Esophagus muscularis mucosa (tissue), 4 donors: ENCODE results near the gene ZBTB1.

Experiments used
- CTCF ChIP-seq, 3 experiments: fragments of 200-600 bp in 2 of 3; fragments of 450-650 bp in 1 of 3; sonication (generic) in 2 of 3; IDR thresholded peaks; one replicate each; pipeline ENCODE4 v1.5.1; 2017 to 2019; ENCODE audit warnings: antibody characterized with exemption in 3 of 3, mild to moderate bottlenecking in 2 of 3, moderate library complexity in 1 of 3
- EP300 ChIP-seq: sonication (generic); formaldehyde crosslinking; IDR thresholded peaks from one replicate; pipeline ENCODE4 v1.6.1; 2017; ENCODE audit warnings: antibody characterized with exemption
- POLR2A ChIP-seq: fragments of 450-650 bp; IDR thresholded peaks from one replicate; pipeline ENCODE4 v1.6.1; 2017; ENCODE audit warnings: antibody characterized with exemption, moderate library complexity, mild to moderate bottlenecking, low read depth
- POLR2AphosphoS5 ChIP-seq, 2 donors: sonication (generic); formaldehyde crosslinking; IDR thresholded peaks; one replicate each; pipeline ENCODE4 v1.6.1; 2017; ENCODE audit warnings: antibody characterized with exemption in 2 of 2

DNA sequence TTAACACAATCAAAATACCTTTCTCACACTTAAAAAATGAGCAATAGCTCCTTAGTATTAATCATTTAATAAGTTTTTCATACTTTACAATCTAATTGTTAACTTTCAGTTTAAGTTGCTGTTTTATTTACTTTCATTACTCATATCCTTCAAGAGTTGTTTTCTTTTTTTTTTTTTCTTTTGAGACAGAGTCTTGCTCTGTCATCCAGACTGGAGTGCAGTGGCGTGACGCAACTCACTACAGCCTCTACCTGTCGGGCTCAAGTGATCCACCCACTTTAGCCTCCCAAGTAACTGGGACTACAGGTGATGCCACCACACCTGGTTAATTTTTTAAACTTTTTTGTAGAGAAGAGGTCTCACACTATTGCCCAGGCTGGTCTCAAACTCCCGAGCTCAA is 16.1 kb downstream of the ZBTB1 start:
- TF ChIP-seq CTCF (IDR thresholded peaks at IDR 0.05) = no peak
- no peak for TF ChIP-seq POLR2A
- no peak for TF ChIP-seq POLR2AphosphoS5 (IDR thresholded peaks at IDR 0.05)
- no peak for TF ChIP-seq EP300
